SJCRH30 (cell line): ENCODE data around the gene F13B. TPM values are rescaled to one million over a fixed set of nuclear protein-coding genes. Genes with fewer than 3 reads are reported as not detected.
"Not testable (repeated sequence)": the region's sequence is repeated elsewhere in the genome, so short reads cannot be mapped to it uniquely, and the experiment has no call there.

Experiments used
- DNase-seq, 2 experiments: peaks; one replicate each; pipeline ENCODE4 v3.0.0-alpha.2; 2015 to 2020
- H3K27ac ChIP-seq: fragments of 250-450 bp; sonication (Bioruptor Pico); 2 replicates; pipeline ENCODE4 v1.5.1; 2020; ENCODE audit warnings: mild to moderate bottlenecking, moderate library complexity
- H3K27me3 ChIP-seq: fragments of 250-450 bp; sonication (Bioruptor Pico); 2 replicates; pipeline ENCODE4 v1.5.1; 2020; ENCODE audit warnings: mild to moderate bottlenecking, moderate library complexity
- H3K36me3 ChIP-seq: fragments of 250-450 bp; sonication (Bioruptor Pico); 2 replicates; pipeline ENCODE4 v1.5.1; 2020; ENCODE audit warnings: mild to moderate bottlenecking, moderate library complexity
- H3K4me1 ChIP-seq: fragments of 250-450 bp; sonication (Bioruptor Pico); 2 replicates; pipeline ENCODE4 v1.5.1; 2020; ENCODE audit warnings: mild to moderate bottlenecking, moderate library complexity
- H3K4me3 ChIP-seq: fragments of 250-450 bp; sonication (Bioruptor Pico); 2 replicates; pipeline ENCODE4 v1.5.1; 2020; ENCODE audit warnings: mild to moderate bottlenecking, moderate library complexity
- H3K9me3 ChIP-seq: fragments of 250-450 bp; sonication (Bioruptor Pico); replicated peaks from 2 replicates; pipeline ENCODE4 v1.5.1; 2020; ENCODE audit warnings: mild to moderate bottlenecking, moderate library complexity
- total RNA-seq: library from RNA; depleted of rRNA; stranded (reverse); fragments of >200 nt; shearing (Covaris generic); gene quantifications from 2 replicates; pipeline ENCODE4 v1.2.3, GENCODE V29; 2014; rRNA removed

Gene F13B, protein sequence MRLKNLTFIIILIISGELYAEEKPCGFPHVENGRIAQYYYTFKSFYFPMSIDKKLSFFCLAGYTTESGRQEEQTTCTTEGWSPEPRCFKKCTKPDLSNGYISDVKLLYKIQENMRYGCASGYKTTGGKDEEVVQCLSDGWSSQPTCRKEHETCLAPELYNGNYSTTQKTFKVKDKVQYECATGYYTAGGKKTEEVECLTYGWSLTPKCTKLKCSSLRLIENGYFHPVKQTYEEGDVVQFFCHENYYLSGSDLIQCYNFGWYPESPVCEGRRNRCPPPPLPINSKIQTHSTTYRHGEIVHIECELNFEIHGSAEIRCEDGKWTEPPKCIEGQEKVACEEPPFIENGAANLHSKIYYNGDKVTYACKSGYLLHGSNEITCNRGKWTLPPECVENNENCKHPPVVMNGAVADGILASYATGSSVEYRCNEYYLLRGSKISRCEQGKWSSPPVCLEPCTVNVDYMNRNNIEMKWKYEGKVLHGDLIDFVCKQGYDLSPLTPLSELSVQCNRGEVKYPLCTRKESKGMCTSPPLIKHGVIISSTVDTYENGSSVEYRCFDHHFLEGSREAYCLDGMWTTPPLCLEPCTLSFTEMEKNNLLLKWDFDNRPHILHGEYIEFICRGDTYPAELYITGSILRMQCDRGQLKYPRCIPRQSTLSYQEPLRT
- 0.16 TPM in 1 of 2 replicates, not detected in the other for total RNA-seq

DNA sequence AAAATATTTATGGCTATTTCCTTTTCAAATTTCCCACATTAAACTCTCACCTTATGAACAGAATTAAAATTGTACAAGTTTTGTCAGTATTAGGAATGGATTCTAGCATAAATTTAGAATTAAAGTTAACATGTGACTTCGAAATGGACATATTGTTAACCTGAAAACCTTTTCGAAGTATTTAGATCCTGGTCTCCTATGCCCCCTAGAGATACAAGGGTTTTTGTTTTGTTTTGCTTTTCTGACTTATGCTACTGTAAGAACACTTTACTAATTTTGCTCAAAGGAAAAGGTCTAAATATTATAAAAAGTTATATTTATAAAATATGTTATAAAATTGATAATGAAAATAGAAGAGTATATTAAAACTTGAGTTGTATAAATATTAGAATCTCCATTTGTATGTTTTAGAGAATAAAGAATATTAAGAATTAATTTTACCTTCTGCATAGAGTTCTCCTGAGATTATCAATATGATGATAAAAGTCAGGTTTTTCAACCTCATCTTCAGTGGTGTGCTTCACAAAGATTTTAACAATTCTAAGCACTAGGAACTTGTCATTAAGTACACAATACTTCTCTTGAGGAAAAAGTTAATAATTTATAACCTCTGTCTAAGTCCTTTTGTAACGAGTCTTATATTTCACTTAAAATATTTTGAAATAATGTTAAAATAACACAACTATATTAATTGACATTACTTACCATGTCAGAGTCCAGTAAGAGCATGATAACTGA lies at the start of gene F13B:
F13B (minus strand) TSS at position 542 of the 738 bp plus-strand sequence; CDS start at position 505, 37 bp downstream.
- Histone ChIP-seq H3K27ac (no peak within 1 kb of the TSS), H3K36me3 (no peaks in the 10 kb centered on the region), H3K9me3 (no peaks in the 10 kb centered on the region), H3K4me3 (no peak within 1 kb of the TSS), H3K4me1 (no peaks in the 10 kb centered on the region), H3K27me3 (no peaks in the 10 kb centered on the region)
- no peak for DNase-seq

DNA sequence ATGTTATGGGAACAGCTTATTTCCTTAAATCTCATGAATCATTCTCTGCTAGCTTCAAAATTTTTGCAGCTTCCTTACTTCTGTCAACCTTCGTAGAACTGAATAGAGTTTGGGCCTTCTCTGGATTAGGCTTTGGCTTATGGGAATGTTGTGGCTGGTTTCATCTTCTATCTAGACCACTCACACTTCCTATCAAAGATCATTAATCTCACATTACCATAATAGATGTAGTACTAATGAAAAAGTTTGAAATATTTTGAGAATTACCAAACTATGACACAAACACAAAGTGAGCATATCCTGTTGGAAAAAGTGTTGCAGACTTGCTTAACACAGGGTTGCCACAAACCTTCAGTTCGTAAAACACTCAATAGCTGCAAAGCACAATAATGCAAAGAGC lies 49.1 kb upstream of the F13B start:
- peaks cover 31% of the 10 kb centered on the region for H3K36me3 ChIP-seq
- H3K4me3 ChIP-seq = no peak overlapping the region
- DNase-seq = no peak
- no peak overlapping the region for H3K27ac ChIP-seq
- H3K27me3 ChIP-seq = no peaks in the 10 kb centered on the region
- no peaks in the 10 kb centered on the region for H3K9me3 ChIP-seq
- no peaks in the 10 kb centered on the region for H3K4me1 ChIP-seq

DNA sequence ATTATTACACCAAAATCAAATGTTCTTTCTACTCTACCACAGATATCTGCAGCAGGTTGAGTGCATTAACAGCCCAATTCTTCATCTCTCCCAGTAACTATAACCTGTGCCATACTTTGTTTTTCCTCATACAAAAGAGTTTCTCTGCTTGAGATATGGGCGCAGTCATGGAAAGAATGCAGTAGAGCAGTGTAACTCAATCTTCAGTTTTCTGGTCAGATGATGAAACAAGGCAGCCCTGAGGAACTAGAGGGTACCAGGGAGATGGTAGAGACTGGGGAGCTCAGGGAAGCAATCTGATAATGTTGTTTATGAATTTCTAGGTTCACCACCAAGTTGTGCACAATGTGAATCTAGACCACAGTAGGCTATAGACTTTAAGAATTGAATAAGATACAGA lies 39.8 kb upstream of the F13B start:
- no peaks in the 10 kb centered on the region for H3K4me1 ChIP-seq
- no peak for DNase-seq
- H3K9me3 ChIP-seq = no peaks in the 10 kb centered on the region
- H3K36me3 ChIP-seq = peaks cover 53% of the 10 kb centered on the region
- H3K27me3 ChIP-seq = no peaks in the 10 kb centered on the region
- H3K4me3 ChIP-seq = no peak overlapping the region
- no peak overlapping the region for H3K27ac ChIP-seq

DNA sequence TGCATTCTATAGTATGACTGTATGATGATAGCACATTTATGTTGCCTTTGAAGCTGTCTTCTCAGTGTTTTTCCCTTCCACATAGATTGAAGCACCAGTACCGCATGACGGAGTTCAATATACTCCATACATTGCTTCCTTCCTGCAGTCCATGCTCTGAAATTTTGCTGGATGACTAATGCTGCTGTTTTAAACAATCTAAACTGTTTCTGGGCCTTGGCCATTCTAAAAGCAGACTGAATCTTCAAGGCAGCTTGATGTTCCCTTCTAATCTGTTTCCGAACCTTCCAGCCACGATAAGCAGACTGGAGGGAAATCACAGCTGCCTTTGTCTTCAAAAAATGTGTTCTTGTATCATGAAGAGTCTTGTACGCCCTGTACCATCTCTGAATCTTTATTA lies 36.2 kb upstream of the F13B start:
- peaks cover 43% of the 10 kb centered on the region for H3K36me3 ChIP-seq
- no peak for DNase-seq
- H3K27ac ChIP-seq = no peak overlapping the region
- H3K27me3 ChIP-seq = no peaks in the 10 kb centered on the region
- H3K4me1 ChIP-seq = no peaks in the 10 kb centered on the region
- no peak overlapping the region for H3K4me3 ChIP-seq
- H3K9me3 ChIP-seq = no peaks in the 10 kb centered on the region

DNA sequence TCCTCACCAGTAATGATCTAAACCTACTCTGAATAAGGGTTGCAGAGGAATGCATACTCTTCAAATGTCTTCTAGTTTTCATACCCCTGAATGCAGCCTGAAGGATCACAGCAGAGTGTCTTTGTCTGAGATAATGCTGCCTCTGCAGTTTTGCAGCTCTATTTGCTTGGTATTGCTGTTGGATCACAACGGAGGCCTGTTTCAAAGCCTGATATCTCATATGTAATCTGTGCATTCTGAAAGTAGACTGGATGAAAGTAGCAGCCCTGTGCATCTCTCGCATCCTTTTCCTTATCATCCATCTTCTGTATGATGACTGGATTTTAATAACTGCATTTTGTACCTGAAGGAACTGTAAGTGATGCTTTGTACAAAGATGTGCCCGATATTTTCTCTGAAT lies 34.9 kb upstream of the F13B start:
- Histone ChIP-seq H3K4me1 (no peaks in the 10 kb centered on the region), H3K27ac (no peak overlapping the region), H3K36me3 (peaks cover 39% of the 10 kb centered on the region), H3K9me3 (no peaks in the 10 kb centered on the region), H3K27me3 (no peaks in the 10 kb centered on the region), H3K4me3 (no peak overlapping the region)
- DNase-seq = no peak

DNA sequence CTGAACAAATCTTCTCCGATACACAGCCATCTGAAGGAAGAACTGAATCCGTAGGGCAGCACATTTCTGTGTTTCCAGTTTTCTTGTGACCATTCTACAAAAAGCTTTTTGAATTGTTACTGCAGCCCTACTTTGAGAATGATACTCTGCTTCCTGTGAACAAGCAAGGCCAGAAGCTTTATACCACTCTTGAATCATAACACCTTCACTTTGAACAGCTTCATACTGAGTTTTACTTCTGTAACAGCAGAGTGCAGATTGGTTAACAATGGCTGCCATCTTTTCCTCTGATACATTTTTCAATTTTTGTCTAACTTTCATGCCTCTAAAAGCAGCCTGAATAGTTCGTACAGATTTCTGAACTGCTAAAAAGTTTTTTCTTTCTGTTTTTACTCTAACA lies 33.6 kb upstream of the F13B start:
- no peaks in the 10 kb centered on the region for H3K27me3 ChIP-seq
- peaks cover 32% of the 10 kb centered on the region for H3K36me3 ChIP-seq
- H3K27ac ChIP-seq = no peak overlapping the region
- no peak overlapping the region for H3K4me3 ChIP-seq
- no peak for DNase-seq
- H3K4me1 ChIP-seq = no peaks in the 10 kb centered on the region
- no peaks in the 10 kb centered on the region for H3K9me3 ChIP-seq

DNA sequence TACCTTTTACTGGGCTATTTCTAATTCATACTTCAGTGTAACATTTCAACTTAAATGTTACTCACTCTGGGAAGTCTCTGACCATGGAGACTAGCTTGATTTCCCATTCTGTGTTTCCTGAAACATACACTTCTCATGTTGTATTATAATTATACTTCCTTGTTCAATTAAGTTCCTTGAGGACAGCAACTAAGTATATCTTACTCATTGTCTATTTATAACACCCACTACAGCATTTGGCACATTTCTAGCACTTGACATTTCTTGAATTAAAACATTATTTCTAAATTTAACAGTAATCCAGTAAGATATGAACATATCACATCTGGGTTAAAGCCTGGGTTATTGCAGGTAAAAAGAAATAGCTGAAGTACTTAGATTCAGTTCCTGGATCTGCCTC lies 32.4 kb upstream of the F13B start:
- Histone ChIP-seq H3K36me3 (peaks cover 23% of the 10 kb centered on the region), H3K4me1 (no peaks in the 10 kb centered on the region), H3K4me3 (no peak overlapping the region), H3K27ac (no peak overlapping the region), H3K9me3 (no peaks in the 10 kb centered on the region), H3K27me3 (no peaks in the 10 kb centered on the region)
- no peak for DNase-seq

DNA sequence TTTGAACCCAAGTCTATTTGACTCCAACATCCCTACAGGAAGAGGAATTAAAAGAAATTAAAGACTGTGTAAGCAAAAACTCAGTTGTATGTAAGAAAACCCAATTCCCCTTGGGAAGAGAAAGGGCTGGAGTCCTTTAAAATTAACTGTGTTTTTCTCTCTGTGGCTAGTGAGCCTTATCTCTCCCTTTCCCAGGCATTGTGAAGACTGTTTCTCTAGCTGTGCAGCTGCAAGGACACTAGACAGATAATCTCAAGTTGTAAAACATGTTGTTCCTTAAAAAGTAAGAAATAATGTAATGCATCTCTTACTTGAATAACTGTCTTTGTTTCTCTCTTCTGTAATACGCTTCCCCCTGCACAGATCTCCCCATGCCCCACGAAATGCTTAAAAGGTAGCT lies 29.9 kb upstream of the F13B start:
- DNase-seq, H3K4me3 ChIP-seq, H3K9me3 ChIP-seq, H3K27me3 ChIP-seq, H3K27ac ChIP-seq, H3K4me1 ChIP-seq: not testable (repeated sequence)
- peaks cover 19% of the 10 kb centered on the region; the same call in 1 of the 2 replicates for H3K36me3 ChIP-seq

DNA sequence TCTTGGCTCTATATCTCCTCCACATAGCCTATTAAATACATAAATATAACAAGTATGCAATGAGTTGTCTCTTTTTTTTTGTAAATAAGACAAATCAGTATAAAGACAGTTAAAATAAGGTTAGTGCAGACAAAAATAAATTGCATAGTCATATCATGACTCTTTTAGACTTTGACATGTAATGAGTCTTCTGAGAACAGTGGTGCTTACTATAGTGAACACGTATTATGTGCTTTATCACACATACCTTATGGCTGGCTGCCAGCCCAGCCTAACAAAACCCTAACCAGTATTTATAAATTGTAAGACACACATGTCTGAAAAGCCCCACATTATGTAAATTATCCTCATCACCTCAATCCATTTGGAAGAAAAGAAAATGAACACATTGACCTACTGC lies 29.1 kb upstream of the F13B start:
- DNase-seq = no peak
- Histone ChIP-seq H3K9me3 (no peaks in the 10 kb centered on the region), H3K27me3 (no peaks in the 10 kb centered on the region), H3K36me3 (peaks cover 23% of the 10 kb centered on the region; the same call in 1 of the 2 replicates), H3K4me1 (no peaks in the 10 kb centered on the region), H3K4me3 (no peak overlapping the region), H3K27ac (no peak overlapping the region)

DNA sequence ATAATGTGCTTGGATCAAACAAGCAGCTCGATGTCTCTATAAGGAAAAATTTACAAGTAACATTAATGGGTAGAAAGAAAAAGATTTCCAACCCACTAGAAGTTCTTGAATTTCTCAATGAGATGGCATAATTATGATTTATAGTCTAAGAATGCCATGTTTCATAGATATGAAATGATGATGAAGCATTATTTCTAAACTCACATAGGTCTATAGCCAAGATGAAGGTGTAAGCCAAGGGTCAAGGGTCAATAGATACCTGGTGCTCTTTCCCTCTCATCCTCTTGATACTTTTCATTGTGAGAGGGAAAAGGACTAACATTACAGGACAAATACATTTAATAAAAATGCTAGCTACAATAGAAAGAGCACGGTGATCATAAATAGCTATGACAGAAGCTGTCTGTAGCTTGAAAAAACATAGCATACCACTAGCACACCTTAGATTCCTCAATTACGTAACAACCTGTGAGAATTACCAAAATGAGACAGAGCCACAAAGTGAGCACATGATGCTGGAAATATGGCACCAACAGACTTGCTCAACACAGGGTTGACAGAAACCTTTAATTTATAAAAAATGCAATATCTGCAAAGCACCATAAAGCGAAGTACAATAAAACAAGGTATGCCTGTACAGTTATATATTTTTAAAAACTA lies 26.3 kb upstream of the F13B start:
- Histone ChIP-seq H3K9me3 (no peaks in the 10 kb centered on the region), H3K27ac (no peak overlapping the region), H3K36me3 (peaks cover 41% of the 10 kb centered on the region), H3K4me3 (no peak overlapping the region), H3K4me1 (no peaks in the 10 kb centered on the region), H3K27me3 (no peaks in the 10 kb centered on the region)
- no peak for DNase-seq

DNA sequence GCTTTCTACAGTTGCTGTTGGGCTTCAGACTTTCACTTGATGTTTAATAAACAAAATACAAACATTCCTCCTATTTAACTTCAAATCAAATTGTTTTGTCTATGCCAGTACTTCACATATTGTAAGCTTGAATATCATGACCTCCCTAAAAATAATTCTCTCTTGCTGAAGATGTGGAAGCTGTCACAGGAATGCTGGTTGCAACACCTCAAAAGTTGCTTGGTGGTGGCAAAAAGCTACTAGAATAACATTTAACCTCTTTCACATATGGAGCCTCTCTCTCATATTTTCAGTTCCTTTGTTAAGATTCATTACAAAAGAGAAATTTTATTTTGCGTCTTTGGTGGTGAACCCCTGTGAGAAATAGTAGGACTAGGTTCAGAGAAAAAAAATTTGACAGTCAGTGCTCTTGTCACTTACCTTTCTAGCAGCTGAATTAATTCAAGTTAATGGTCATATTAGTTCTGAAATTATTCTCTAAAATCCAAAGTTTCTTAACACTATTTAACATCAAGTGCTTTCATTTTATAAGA lies 25.5 kb upstream of the F13B start:
- H3K36me3 ChIP-seq = peaks cover 49% of the 10 kb centered on the region
- no peak for DNase-seq
- H3K9me3 ChIP-seq = no peaks in the 10 kb centered on the region
- no peak overlapping the region for H3K27ac ChIP-seq
- H3K4me1 ChIP-seq = no peaks in the 10 kb centered on the region
- no peaks in the 10 kb centered on the region for H3K27me3 ChIP-seq
- no peak overlapping the region for H3K4me3 ChIP-seq

DNA sequence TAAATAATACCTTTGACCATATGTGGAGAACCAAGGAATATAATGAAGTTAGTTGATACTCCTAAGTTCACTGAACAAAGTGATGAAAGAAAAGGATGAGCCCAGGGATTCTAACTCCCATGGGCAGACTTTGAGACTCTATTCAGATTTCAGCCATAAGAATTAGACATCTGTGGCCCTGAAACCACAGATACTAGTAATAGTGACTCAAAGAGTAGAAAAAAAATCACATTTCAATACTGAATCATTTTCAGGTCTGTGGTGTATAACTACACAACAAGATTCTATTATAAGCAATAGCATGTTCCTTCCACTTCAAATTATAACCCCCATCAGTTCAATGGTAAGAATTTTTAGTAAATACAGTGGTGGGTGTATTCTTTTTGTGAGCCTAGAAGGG lies 16.4 kb upstream of the F13B start:
- Histone ChIP-seq H3K9me3 (no peaks in the 10 kb centered on the region), H3K4me1 (no peaks in the 10 kb centered on the region), H3K4me3 (no peak overlapping the region), H3K27ac (no peak overlapping the region), H3K36me3 (peaks cover 64% of the 10 kb centered on the region), H3K27me3 (no peaks in the 10 kb centered on the region)
- DNase-seq = no peak

DNA sequence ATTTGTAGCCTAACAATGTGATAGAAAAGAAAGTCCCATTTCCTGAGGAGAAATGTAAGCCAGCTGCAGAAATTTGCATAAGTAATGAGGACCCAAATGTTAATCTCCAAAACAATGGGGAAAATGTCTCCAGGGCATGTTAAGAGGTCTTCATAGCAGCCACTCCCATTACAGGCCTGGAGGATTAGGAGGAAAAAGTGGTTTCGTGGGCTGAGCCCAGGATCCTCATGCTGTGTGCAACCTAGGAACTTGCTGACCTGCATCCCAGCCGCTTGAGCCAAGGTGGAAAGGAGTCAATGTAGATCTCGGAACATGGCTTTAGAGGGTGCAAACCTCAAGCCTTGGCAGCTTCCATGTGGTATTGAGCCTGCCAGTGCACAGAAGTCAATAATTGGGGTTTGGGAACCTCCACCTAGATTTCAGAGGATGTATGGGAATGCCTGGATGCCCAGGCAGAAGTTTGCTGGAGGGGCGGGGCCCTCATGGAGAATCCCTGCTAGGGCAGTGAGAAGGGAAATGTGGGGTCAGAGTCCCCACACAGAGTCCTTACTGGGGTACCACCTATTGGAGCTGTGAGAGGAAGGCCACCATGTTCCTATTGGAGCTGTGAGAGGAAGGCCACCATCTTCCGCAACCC lies 14.2 kb upstream of the F13B start:
- Histone ChIP-seq H3K4me1 (no peaks in the 10 kb centered on the region), H3K9me3 (no peaks in the 10 kb centered on the region), H3K36me3 (peaks cover 48% of the 10 kb centered on the region), H3K4me3 (no peak overlapping the region), H3K27ac (no peak overlapping the region), H3K27me3 (no peaks in the 10 kb centered on the region)
- no peak for DNase-seq

DNA sequence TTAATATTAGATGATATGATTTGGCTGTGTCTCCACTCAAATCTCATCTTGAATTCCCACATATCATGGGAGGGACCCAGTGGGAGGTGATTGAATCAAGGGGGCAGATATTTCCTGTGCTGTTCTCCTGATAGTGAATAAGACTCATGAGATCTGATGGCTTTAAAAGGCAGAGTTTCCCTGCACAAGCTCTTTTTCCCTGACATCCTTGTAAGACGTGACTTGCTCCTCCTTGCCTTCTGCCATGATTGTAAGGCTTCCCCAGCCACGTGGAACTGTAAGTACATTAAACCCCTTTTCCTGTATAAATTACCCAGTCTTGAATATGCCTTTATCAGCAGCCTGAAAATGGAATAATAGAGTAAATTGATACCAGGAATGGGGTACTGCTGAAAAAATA lies 13.3 kb upstream of the F13B start:
- H3K4me3 ChIP-seq = no peak overlapping the region
- peaks cover 39% of the 10 kb centered on the region for H3K36me3 ChIP-seq
- no peak for DNase-seq
- no peaks in the 10 kb centered on the region for H3K9me3 ChIP-seq
- H3K27me3 ChIP-seq = no peaks in the 10 kb centered on the region
- H3K27ac ChIP-seq = no peak overlapping the region
- no peaks in the 10 kb centered on the region for H3K4me1 ChIP-seq
